ENCODE results near the gene CAST.

The CAST gene

GRCh38 chr5:96648593-96648992 lies 13.6 kb upstream of the CAST start:
- DNase-seq: no peak

- DNase-seq: no peak
Measured at GRCh38 chr5:96649251-96649662, 12.9 kb upstream of the CAST start.

GRCh38 chr5:96649681-96650540 lies 12.3 kb upstream of the CAST start:
- no peak for DNase-seq

GRCh38 chr5:96651047-96651446 lies 11.1 kb upstream of the CAST start:
- no peak for DNase-seq

GRCh38 chr5:96651948-96652753 lies 10.0 kb upstream of the CAST start:
- DNase-seq: peak; percentile 36

GRCh38 chr5:96652769-96653454 lies 9.3 kb upstream of the CAST start:
- no peak for DNase-seq

GRCh38 chr5:96654209-96654608 lies 8.0 kb upstream of the CAST start:
- no peak for DNase-seq

- DNase-seq: no peak
Measured at GRCh38 chr5:96655085-96655484, 7.1 kb upstream of the CAST start.

- DNase-seq: no peak
Measured at GRCh38 chr5:96655506-96655905, 6.7 kb upstream of the CAST start.

- DNase-seq: no peak
Measured at GRCh38 chr5:96657068-96657467, 5.1 kb upstream of the CAST start.

GRCh38 chr5:96658272-96658671 lies 3.9 kb upstream of the CAST start:
- DNase-seq: no peak

- no peak for DNase-seq
Measured at GRCh38 chr5:96659170-96659569, 3.0 kb upstream of the CAST start.

- no peak for DNase-seq
Measured at GRCh38 chr5:96660971-96661854, 963 bp upstream of the CAST start.

GRCh38 chr5:96662725-96663518 lies 746 bp downstream of the CAST start:
- peak; percentile 68 for DNase-seq

- no peak for DNase-seq
Measured at GRCh38 chr5:96663608-96664007, 1.4 kb downstream of the CAST start.

- DNase-seq: no peak
Measured at GRCh38 chr5:96664669-96665068, 2.5 kb downstream of the CAST start.

- no peak for DNase-seq
Measured at GRCh38 chr5:96668725-96669124, 6.5 kb downstream of the CAST start.

GRCh38 chr5:96669909-96670308 lies 7.7 kb downstream of the CAST start:
- no peak for DNase-seq

GRCh38 chr5:96671441-96671840 lies 9.3 kb downstream of the CAST start:
- no peak for DNase-seq

- no peak for DNase-seq
Measured at GRCh38 chr5:96673127-96673526, 11.0 kb downstream of the CAST start.

GRCh38 chr5:96675882-96676281 lies 13.7 kb downstream of the CAST start:
- DNase-seq: no peak

- DNase-seq: no peak
Measured at GRCh38 chr5:96677496-96677895, 15.3 kb downstream of the CAST start.
